HFFc6 (cell line): Measurements from ENCODE around the gene ABCA5. TPM values are rescaled to one million over a fixed set of nuclear protein-coding genes. Genes with fewer than 3 reads are reported as not detected.

Source experiments
- DNase-seq: peaks from one replicate; pipeline ENCODE4 v3.0.0-alpha.2; 2018
- H3K27ac Mint-ChIP-seq: 2 replicates; pipeline ENCODE4 v1.8.0; 2020; ENCODE audit warnings: mild to moderate bottlenecking, mixed read lengths
- H3K27me3 Mint-ChIP-seq: 2 replicates; pipeline ENCODE4 v1.8.0; 2021; ENCODE audit warnings: mild to moderate bottlenecking, moderate library complexity, mixed read lengths; ENCODE audit not compliant: insufficient read depth
- H3K36me3 Mint-ChIP-seq: 2 replicates; pipeline ENCODE4 v1.8.0; 2021; ENCODE audit warnings: low read depth, mixed read lengths
- H3K4me1 Mint-ChIP-seq: 2 replicates; pipeline ENCODE4 v1.8.0; 2020; ENCODE audit warnings: low read depth, mixed read lengths
- H3K4me3 Mint-ChIP-seq: 2 replicates; pipeline ENCODE4 v1.8.0; 2020; ENCODE audit warnings: mild to moderate bottlenecking, moderate library complexity, mixed read lengths
- H3K9me3 Mint-ChIP-seq: 2 replicates; pipeline ENCODE4 v1.8.0; 2020; ENCODE audit warnings: mild to moderate bottlenecking, mixed read lengths
- CTCF ChIP-seq: fragments of 200-600 bp; sonication (generic); IDR thresholded peaks from 2 replicates; pipeline ENCODE4 v1.5.0; 2021; ENCODE audit warnings: antibody characterized with exemption, mild to moderate bottlenecking
- total RNA-seq, 6 experiments: library from RNA; stranded (reverse); fragmentation: NEBNext Ultra II Directional; extraction: Animal tissue kit (Norgen Biotek cat#: 25700); gene quantifications; 2 replicates in 1 of 6; 3 replicates in 5 of 6; pipeline ENCODE4 v1.2.3, GENCODE V29; 2021

Gene ABCA5
- total RNA-seq, 6 experiments from 2014 or later: 4.7 to 8.5 (median 5.3) TPM

- Mint-ChIP-seq H3K27me3 (peaks cover 4% of the 10 kb centered on the region), H3K4me3 (no peak overlapping the region), H3K4me1 (no peaks in the 10 kb centered on the region), H3K36me3 (no peaks in the 10 kb centered on the region), H3K9me3 (no peaks in the 10 kb centered on the region; the same call in 1 of the 2 replicates), H3K27ac (no peak overlapping the region)
- no peak for TF ChIP-seq CTCF
- DNase-seq: no peak
Observed at GRCh38 chr17:69361156-69361555, 34.2 kb upstream of the ABCA5 start.

GRCh38 chr17:69358688-69359596 is 32.0 kb upstream of the ABCA5 start:
- Mint-ChIP-seq H3K4me3 (no peak overlapping the region), H3K4me1 (no peaks in the 10 kb centered on the region), H3K36me3 (no peaks in the 10 kb centered on the region), H3K9me3 (no peaks in the 10 kb centered on the region; the same call in 1 of the 2 replicates), H3K27ac (no peak overlapping the region), H3K27me3 (peaks cover 4% of the 10 kb centered on the region)
- no peak for DNase-seq
- no peak for TF ChIP-seq CTCF

GRCh38 chr17:69357701-69358100 is 30.8 kb upstream of the ABCA5 start:
- no peaks in the 10 kb centered on the region for H3K36me3 Mint-ChIP-seq
- H3K27me3 Mint-ChIP-seq: peaks cover 4% of the 10 kb centered on the region
- TF ChIP-seq CTCF: no peak
- no peak for DNase-seq
- H3K27ac Mint-ChIP-seq: no peak overlapping the region
- no peaks in the 10 kb centered on the region for H3K4me1 Mint-ChIP-seq
- no peak overlapping the region for H3K4me3 Mint-ChIP-seq
- no peaks in the 10 kb centered on the region; the same call in 1 of the 2 replicates for H3K9me3 Mint-ChIP-seq

GRCh38 chr17:69356625-69357024 is 29.7 kb upstream of the ABCA5 start:
- TF ChIP-seq CTCF: no peak
- H3K36me3 Mint-ChIP-seq: no peaks in the 10 kb centered on the region
- no peak overlapping the region for H3K27ac Mint-ChIP-seq
- no peaks in the 10 kb centered on the region; the same call in 1 of the 2 replicates for H3K9me3 Mint-ChIP-seq
- peaks cover 4% of the 10 kb centered on the region for H3K27me3 Mint-ChIP-seq
- no peaks in the 10 kb centered on the region for H3K4me1 Mint-ChIP-seq
- H3K4me3 Mint-ChIP-seq: no peak overlapping the region
- no peak for DNase-seq

GRCh38 chr17:69350911-69351310 is 24.0 kb upstream of the ABCA5 start:
- no peaks in the 10 kb centered on the region for H3K27me3 Mint-ChIP-seq
- no peaks in the 10 kb centered on the region; the same call in 1 of the 2 replicates for H3K9me3 Mint-ChIP-seq
- no peaks in the 10 kb centered on the region for H3K4me1 Mint-ChIP-seq
- TF ChIP-seq CTCF: no peak
- no peak for DNase-seq
- H3K4me3 Mint-ChIP-seq: no peak overlapping the region
- H3K27ac Mint-ChIP-seq: no peak overlapping the region
- no peaks in the 10 kb centered on the region for H3K36me3 Mint-ChIP-seq
